ENCODE data around the gene STXBP3.

Gene STXBP3

GRCh38 chr1:108811611-108812010, 65.1 kb downstream of the STXBP3 start:
- DNase-seq, result no peak

DNA sequence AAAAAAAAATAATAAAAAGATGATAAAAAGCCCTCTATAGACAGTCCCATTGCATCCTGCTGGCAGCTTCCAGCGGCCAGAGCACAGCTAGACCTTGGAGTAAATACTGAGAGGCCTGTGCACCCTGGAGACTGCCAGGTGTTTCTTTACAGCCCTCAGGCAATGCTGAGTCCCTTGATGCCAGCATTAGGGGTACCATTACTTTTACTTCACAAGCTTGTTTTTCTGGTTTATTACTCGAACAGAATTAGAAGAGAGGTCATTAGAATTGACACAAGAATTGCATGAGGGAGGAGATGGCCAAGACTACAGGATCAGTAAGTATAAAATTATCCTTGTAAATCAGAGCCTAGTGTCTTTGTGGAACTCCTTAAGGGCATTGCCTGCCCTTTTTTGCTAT, 66.9 kb downstream of the STXBP3 start:
- no peak for DNase-seq

GRCh38 chr1:108814343-108815125, 68.1 kb downstream of the STXBP3 start:
- DNase-seq, result peak; percentile 47

- DNase-seq, result no peak
Measured at GRCh38 chr1:108815566-108815965, 69.1 kb downstream of the STXBP3 start.

DNA sequence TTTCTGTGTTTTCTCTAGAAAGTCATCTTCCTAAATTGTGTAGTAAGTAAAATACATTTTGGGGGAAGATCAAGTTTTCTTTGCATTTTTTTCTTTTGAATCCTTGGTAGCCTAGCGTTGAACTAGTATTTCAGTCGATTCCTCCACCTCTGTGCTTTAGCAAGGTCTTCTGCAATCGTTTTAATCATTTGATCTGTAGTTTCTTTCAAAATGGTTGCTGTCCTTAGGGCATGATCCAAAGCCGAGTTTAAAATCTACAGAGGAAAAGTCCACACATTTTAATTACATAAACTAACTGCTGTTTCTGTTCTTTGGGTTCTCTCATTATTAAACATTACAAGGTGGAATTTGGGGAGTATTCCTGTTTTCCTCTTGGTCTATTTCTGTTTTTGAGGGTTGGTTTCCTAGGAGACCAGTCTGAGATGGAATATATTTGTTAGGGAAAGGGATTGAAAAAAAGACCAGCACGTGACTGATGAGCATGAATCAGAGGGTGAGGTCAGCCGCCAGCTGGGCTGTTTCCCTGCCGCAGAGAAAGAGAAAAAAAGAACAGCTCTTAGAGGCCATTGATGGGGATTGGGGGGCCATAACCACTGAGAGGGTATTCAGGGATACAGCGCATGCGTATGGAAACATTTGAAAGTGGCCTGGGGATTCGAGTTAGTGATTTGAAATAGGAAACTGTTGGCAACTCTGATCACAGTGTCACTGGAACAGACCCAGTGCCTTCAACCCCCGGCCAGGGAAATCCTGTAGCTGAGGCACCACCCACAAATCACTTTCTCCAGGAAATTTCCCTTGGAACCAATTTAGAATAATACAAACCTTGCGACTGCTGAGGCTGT, 69.8 kb downstream of the STXBP3 start:
- peak; percentile 91 for DNase-seq

GRCh38 chr1:108817016-108817415, 70.5 kb downstream of the STXBP3 start:
- DNase-seq, result peak; percentile 87

DNA sequence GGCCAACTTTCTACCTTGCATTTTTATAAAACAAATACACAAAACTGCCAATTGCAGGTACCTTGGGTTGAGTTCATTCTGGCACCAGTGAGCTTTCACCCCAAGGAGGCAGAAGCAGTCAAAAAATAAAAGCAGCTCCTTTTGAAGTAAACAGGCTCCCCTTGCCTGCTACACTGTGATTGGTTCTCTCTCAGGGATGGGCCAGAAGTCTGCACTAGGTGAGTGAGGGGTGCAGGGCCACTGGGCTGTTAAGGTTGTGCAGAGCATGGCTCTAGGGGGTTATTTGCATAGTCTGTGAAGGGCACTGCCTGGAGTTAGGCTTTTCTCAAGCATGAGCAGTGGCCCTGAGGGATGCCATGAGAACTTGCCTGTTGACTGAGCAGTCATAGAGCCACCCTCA, 71.3 kb downstream of the STXBP3 start:
- DNase-seq, result no peak

- DNase-seq, result no peak
Measured at GRCh38 chr1:108819878-108820277, 73.4 kb downstream of the STXBP3 start.

DNA sequence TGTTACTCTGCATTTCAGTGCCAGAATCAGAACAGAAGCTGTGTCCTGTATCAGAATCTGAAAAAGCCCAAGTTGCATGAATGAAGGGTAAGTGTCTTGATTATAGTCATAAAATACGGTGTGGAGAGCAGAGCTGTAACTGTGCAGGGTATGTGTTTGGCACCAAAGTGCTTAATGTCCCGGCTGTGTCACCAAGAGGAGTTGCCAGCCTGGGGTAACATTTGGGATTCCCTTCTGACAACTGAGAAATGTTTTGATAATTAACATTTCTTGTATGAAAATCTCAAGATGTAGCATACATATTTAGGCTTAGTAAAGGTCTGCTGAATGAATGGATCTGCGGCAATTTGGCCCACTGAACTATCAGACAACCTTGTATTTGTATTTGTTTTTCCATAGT, 77.2 kb downstream of the STXBP3 start:
- DNase-seq, result no peak

DNA sequence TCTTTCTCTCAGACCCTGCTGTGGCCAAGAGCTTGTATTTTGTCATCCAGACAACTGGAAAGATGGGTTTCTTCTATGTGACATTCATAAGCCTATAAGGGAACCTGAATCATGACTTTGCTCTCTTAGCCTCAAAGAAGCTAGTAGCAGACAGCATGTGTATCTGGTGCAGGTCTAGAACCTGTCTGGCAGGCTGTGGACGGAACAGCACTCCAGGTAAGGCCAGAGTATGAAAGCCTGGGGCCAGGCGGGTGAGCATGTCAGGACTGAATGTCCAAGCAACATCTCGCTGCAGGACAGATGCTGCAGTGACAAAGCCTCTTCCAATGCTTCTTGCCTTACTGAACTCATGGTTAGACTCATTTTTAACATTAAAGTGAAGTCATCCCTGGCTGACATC, 77.6 kb downstream of the STXBP3 start:
- no peak for DNase-seq

DNA sequence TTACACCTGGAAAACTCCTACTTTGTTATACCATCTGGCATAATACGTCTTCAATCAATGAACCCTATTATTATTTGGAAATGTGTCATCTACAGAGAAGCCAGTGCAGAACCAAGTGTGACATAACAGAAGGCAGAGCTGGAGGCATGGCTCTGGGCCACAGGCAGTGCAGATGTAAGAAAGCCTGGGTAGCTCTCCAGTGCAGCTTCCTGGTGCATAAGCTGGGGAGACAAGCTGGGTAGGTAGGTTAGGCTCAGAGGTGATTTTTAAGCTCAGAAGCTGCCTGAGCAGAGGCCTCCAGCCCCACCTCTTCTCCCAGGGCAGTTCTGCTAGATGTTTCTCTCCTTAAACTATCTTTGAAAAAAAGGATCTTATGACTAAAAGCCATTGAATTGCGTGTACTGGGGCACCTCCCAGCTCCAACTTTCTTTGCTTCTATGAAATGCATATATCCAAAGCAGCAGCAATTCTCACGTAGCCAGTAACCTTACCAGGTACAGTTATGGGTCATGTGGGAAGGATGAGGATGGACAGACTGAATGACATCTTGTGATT, 79.7 kb downstream of the STXBP3 start:
- DNase-seq, result no peak

DNA sequence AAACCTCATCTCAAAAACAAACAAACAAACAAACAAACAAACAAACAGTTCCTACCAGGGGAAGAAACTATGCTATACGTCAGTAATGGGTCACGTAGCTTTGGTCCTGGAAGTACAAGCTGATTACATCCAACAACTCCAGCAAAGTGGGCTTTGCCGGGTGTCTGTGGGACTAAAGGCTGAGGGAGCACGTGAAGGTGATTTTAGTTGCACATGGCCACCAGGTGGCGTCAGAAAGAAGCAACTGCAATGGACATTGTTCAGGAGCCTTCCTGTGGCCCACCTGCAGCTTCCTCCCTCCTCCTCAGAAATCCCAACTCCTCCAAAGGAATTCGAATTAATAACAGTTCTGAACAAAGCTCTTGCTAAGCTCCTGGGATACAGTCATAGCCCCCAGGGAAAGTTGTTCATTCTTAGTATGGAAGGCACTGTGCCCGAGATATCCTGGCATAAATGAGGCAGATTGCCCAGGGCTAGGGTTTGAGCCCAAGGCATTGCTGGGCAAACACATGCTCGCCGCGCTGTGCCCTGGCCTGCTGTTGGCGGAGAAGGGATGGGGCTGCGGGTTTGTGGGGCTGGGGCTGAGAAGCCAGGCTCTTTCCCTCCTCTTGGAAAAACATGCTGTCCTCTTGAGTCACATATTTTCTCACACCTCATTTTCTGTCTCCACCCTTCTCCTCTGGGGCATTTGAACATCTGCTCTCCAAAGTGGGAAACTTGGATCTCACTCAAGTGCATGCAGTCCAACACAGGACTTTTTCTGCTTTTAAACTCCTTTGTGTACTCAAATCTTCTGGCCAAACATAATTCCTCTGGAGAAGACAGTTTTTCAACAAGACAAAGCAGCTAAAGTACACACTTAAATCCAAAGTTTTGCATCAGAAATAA, 81.8 kb downstream of the STXBP3 start:
- peak; percentile 82 for DNase-seq

GRCh38 chr1:108829498-108829916, 83.0 kb downstream of the STXBP3 start:
- DNase-seq, result no peak

GRCh38 chr1:108830119-108831008, 83.9 kb downstream of the STXBP3 start:
- DNase-seq, result peak; percentile 59

DNA sequence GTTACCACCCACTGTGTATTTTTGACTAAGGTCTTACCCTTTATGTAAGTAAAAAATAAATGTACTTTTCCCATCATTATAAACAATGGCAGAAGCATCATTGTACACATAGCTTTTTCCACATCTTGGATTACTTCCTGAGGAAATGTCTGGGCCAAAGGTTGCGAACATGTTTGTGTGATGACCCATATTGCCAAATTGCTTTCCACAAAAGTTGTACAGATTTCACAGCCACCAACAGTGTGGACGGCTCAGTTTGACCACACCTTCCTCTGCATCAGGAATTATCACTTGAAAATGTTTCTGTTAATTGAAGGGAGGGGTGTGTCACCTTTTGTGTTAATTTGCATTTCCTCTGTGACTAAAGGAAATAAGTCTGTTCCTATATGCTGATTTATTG, 84.8 kb downstream of the STXBP3 start:
- no peak for DNase-seq

GRCh38 chr1:108832929-108833328, 86.5 kb downstream of the STXBP3 start:
- no peak for DNase-seq

DNA sequence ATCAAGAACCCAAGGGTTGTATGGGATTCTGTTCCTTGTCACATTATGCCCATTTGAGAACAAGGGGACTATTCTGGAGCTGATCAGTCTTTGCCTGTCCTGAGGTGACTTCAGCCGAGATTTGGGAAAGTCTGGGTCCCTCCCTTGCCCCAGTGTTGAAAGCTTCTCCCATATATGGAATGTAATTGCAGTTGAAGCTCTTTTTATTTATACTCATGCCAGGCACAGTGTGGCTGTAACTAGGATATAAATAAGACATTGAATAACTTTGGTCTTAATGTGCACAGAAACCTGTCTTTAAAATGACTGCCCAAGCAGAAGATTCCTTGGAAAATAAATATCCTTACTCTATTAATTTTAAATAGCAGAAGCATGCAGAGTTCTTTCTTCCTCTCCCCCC, 95.2 kb downstream of the STXBP3 start:
- no peak for DNase-seq

- DNase-seq, result no peak
Measured at GRCh38 chr1:108842525-108843181, 96.2 kb downstream of the STXBP3 start.

DNA sequence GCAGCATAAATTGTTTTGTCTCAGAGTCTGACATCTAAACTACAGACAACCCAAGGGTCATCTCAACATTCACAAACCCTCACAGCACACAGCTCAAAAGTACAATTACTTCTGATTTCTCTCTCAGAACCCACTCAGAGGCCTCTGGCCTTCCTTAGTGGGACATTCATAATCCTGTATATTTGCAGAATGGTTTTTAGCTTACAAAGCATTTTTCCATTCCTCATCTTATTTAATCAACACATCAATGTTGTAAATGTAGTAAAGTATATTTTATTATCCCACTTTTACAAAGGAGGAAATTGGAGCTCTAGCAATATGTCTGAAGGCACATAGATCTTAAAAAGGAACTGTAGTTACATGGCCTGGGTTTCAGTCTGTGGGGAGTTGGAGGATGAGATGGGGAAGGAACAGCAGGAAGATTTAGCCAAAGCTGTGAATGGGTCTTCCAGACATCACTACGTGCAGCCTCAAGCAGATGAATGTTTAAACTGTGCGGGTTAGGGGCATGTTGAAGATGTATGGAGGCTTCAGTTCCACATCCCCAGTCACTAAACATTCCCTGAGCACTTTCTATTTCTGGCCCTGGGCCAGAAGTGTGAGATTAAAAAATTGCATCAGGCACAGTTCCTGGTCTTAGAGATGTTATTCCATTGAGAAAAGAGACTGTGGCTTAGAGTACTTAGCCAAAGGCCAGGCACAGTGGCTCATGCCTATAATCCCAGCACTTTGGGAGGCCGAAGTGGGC, 97.1 kb downstream of the STXBP3 start:
- no peak for DNase-seq

- DNase-seq, result no peak
Measured at GRCh38 chr1:108845446-108845845, 99.0 kb downstream of the STXBP3 start.

All from midbrain (tissue), 1 donor.